NOMO-1 treated with dmso at 0.1 percent for 144 hours (cell line): ENCODE results near the gene SOD3.
A peak's percentile ranks its signal among the peaks of the same experiment; 100 is the strongest.

Experiments used
- DNase-seq: peaks from one replicate; lab custom pipeline; 2025; ENCODE audit not compliant: unreplicated experiment; lab: John Stamatoyannopoulos, UW

SOD3 gene

GRCh38 chr4:24775032-24775605, 20.3 kb upstream of the SOD3 start:
- no peak for DNase-seq

- DNase-seq: no peak
Observed at GRCh38 chr4:24775750-24776149, 19.6 kb upstream of the SOD3 start.

- no peak for DNase-seq
Observed at GRCh38 chr4:24777536-24778463, 17.6 kb upstream of the SOD3 start.

GRCh38 chr4:24778464-24779225, 16.7 kb upstream of the SOD3 start:
- DNase-seq: peak; percentile 33

GRCh38 chr4:24780936-24781495, 14.4 kb upstream of the SOD3 start:
- no peak for DNase-seq

GRCh38 chr4:24781999-24782745, 13.2 kb upstream of the SOD3 start:
- no peak for DNase-seq

GRCh38 chr4:24783506-24783905, 11.9 kb upstream of the SOD3 start:
- no peak for DNase-seq

- no peak for DNase-seq
Observed at GRCh38 chr4:24791043-24791442, 4.3 kb upstream of the SOD3 start.

- no peak for DNase-seq
Observed at GRCh38 chr4:24792552-24792951, 2.8 kb upstream of the SOD3 start.

GRCh38 chr4:24793219-24794005, 2.0 kb upstream of the SOD3 start:
- DNase-seq: no peak

GRCh38 chr4:24794051-24794450, 1.3 kb upstream of the SOD3 start:
- DNase-seq: peak; percentile 26

GRCh38 chr4:24794480-24794879, 893 bp upstream of the SOD3 start:
- DNase-seq: no peak

GRCh38 chr4:24795666-24796381, 451 bp downstream of the SOD3 start:
- DNase-seq: no peak

GRCh38 chr4:24796620-24797019, 1.2 kb downstream of the SOD3 start:
- DNase-seq: no peak

- DNase-seq: no peak
Observed at GRCh38 chr4:24798036-24798610, 2.8 kb downstream of the SOD3 start.

GRCh38 chr4:24799196-24799543, 3.8 kb downstream of the SOD3 start:
- DNase-seq: no peak

GRCh38 chr4:24799544-24800324, 4.4 kb downstream of the SOD3 start:
- no peak for DNase-seq

GRCh38 chr4:24800325-24800895, 5.0 kb downstream of the SOD3 start:
- DNase-seq: no peak
